PC-9 (cell line): Measurements from ENCODE around the gene HOXC9. TPM values are rescaled to one million over a fixed set of nuclear protein-coding genes. Genes with fewer than 3 reads are reported as not detected.
"Not testable (repeated sequence)": the region's sequence is repeated elsewhere in the genome, so short reads cannot be mapped to it uniquely, and the experiment has no call there.

Experiments used
- BruUV-seq: library from RNA; stranded (reverse); fragments of 400-500 nt; replicated peaks from 2 replicates; lab custom pipeline; 2021; lab: Mats Ljungman, UMichigan
- CTCF ChIA-PET: fragments of 300-600 bp; sonication (Branson Sonifier 250); formaldehyde crosslinking; loops from one replicate; lab custom pipeline; 2022; ENCODE audit warnings: antibody characterized with exemption; lab: Charles Lee
- POLR2A ChIA-PET: fragments of 300-600 bp; sonication (Branson Sonifier 250); formaldehyde crosslinking; loops from one replicate; lab custom pipeline; 2022; ENCODE audit warnings: antibody characterized with exemption; ENCODE audit not compliant: unreplicated experiment; lab: Charles Lee
- DNase-seq, 2 experiments: peaks; one replicate each; pipeline versions ENCODE4 v3.0.0 to v3.0.0-alpha.2; 2015 to 2022; ENCODE audit warnings: mixed read lengths in 1 of 2
- H2AFZ ChIP-seq: fragments of 200-600 bp; sonication (generic); 2 replicates; pipeline ENCODE4 v1.8.1; 2017; ENCODE audit warnings: antibody characterized with exemption
- H3F3A ChIP-seq: fragments of 200-600 bp; sonication (generic); 2 replicates; pipeline ENCODE4 v1.8.1; 2017; ENCODE audit warnings: antibody characterized with exemption, mild to moderate bottlenecking, low read depth; ENCODE audit not compliant: insufficient read depth
- H3K27ac ChIP-seq: fragments of 200-600 bp; sonication (generic); 2 replicates; pipeline ENCODE4 v1.6.1; 2016; ENCODE audit warnings: mixed run types
- H3K27me3 ChIP-seq: fragments of 200-600 bp; sonication (generic); 2 replicates; pipeline ENCODE4 v1.6.1; 2016; ENCODE audit warnings: low read depth, mixed run types; ENCODE audit not compliant: insufficient read depth
- H3K36me3 ChIP-seq: fragments of 200-600 bp; sonication (generic); 2 replicates; pipeline ENCODE4 v1.6.1; 2016; ENCODE audit warnings: low read depth, mixed run types
- H3K4me1 ChIP-seq: fragments of 200-600 bp; sonication (generic); replicated peaks from 2 replicates; pipeline ENCODE4 v1.6.1; 2016; ENCODE audit warnings: mixed run types; ENCODE audit not compliant: insufficient read depth
- H3K4me2 ChIP-seq: fragments of 200-600 bp; sonication (generic); 2 replicates; pipeline ENCODE4 v1.6.1; 2017; ENCODE audit warnings: mixed run types
- H3K4me3 ChIP-seq: fragments of 200-600 bp; sonication (generic); 2 replicates; pipeline ENCODE4 v1.6.1; 2016; ENCODE audit warnings: mixed run types
- H3K79me2 ChIP-seq: fragments of 200-600 bp; sonication (generic); 2 replicates; pipeline ENCODE4 v1.6.1; 2017; ENCODE audit warnings: low read depth, mixed run types
- H3K9me2 ChIP-seq: fragments of 200-600 bp; sonication (generic); 2 replicates; pipeline ENCODE4 v1.8.1; 2017; ENCODE audit warnings: mild to moderate bottlenecking; ENCODE audit not compliant: insufficient read depth
- H3K9me3 ChIP-seq: fragments of 200-600 bp; sonication (generic); 2 replicates; pipeline ENCODE4 v1.8.1; 2016; ENCODE audit warnings: low read depth; ENCODE audit not compliant: insufficient read depth
- H4K20me1 ChIP-seq: fragments of 200-600 bp; sonication (generic); 2 replicates; pipeline ENCODE4 v1.8.1; 2017; ENCODE audit not compliant: insufficient read depth
- CTCF ChIP-seq: fragments of 200-600 bp; sonication (generic); conservative IDR thresholded peaks from 2 replicates; pipeline ENCODE4 v1.6.1; 2017; ENCODE audit warnings: mixed run types, antibody characterized with exemption, mild to moderate bottlenecking, moderate library complexity
- EZH2 ChIP-seq: fragments of 200-600 bp; sonication (generic); IDR thresholded peaks from 2 replicates; pipeline ENCODE4 v1.8.0; 2017; ENCODE audit warnings: antibody characterized with exemption, low read depth
- intact Hi-C: fragments of 100-400 bp; cut with micrococcal nuclease; formaldehyde crosslinking; loops from one replicate; pipeline ENCODE4 v1.10.0; 2022; ENCODE audit not compliant: unreplicated experiment
- total RNA-seq: library from RNA; stranded (reverse); gene quantifications from 2 replicates; pipeline ENCODE4 v1.2.3, GENCODE V29; 2021

HOXC9 gene
- total RNA-seq, 1 experiment from 2014 or later, result 10.2 TPM

GRCh38 chr12:54040648-54041047 lies 40.7 kb downstream of the HOXC9 start:
- intact Hi-C loops, result no loop called here
- Histone ChIP-seq H3K4me2 (no peak overlapping the region), H3K36me3 (no peaks in the 10 kb centered on the region), H3K4me1 (no peaks in the 10 kb centered on the region), H3K9me3 (no peaks in the 10 kb centered on the region), H3K27me3 (peaks cover 35% of the 10 kb centered on the region), H2AFZ (no peak overlapping the region), H3K9me2 (no peaks in the 10 kb centered on the region), H3K79me2 (no peaks in the 10 kb centered on the region), H4K20me1 (no peaks in the 10 kb centered on the region), H3K4me3 (no peak overlapping the region), H3K27ac (no peak overlapping the region), H3F3A (no peaks in the 10 kb centered on the region)
- CTCF ChIA-PET, result interaction anchor here (0.6 kb wide), 1 partner anchor 183 kb away, joined by 3 read pairs; no protein-coding TSS in a partner anchor
- BruUV-seq, result no TSS peak
- DNase-seq, result no peak
- no peak for TF ChIP-seq EZH2
- TF ChIP-seq CTCF, result no peak
- POLR2A ChIA-PET, result no interaction called here

DNA sequence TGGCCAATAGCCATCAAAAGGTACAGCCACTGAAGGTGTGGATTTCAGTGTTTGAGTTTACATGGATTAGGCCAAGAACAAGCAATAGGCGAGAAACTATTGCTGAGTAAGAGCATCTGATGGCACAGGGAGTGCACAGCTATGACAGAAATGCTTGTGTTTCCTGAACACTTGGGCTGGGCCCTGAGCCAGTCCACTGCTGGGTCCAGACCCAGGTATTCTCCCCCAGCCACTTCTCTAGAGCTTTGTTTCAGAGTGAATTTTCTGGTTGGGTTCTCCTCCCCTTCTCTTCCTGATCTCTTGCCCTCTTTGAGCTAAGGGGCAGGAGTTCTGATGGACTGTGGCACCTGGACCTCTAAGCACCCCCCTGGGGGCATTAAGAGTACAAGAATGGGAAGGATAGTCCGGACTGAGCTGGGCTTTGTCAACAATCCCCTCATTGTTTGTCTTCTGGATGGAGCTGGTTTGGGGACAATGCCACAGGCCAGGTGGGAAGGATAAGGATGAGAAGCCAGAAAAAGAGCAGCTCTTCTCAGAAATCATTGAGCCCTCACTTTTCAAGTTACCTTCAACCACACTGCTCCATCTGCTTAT lies 41.2 kb downstream of the HOXC9 start:
- no peaks in the 10 kb centered on the region for H3K4me1 ChIP-seq

GRCh38 chr12:54042033-54042432 lies 42.1 kb downstream of the HOXC9 start:
- H3K79me2 ChIP-seq, H4K20me1 ChIP-seq, CTCF ChIA-PET, H3K4me3 ChIP-seq, H3F3A ChIP-seq, H3K9me3 ChIP-seq, H3K4me2 ChIP-seq, intact Hi-C loops, DNase-seq, H3K9me2 ChIP-seq, H3K27ac ChIP-seq, H3K4me1 ChIP-seq, POLR2A ChIA-PET, H2AFZ ChIP-seq, BruUV-seq, H3K36me3 ChIP-seq: not testable (repeated sequence)
- H3K27me3 ChIP-seq, result peaks cover 38% of the 10 kb centered on the region

More for the DNA sequence above, 41.2 kb downstream of the HOXC9 start:
- no peaks in the 10 kb centered on the region for H3K9me2 ChIP-seq
- no peak overlapping the region for H3K27ac ChIP-seq
- DNase-seq, result no peak
- H3K4me2 ChIP-seq, result no peak overlapping the region
- H3K36me3 ChIP-seq, result no peaks in the 10 kb centered on the region
- no TSS peak for BruUV-seq
- H3K27me3 ChIP-seq, result peaks cover 38% of the 10 kb centered on the region
- H3K9me3 ChIP-seq, result no peaks in the 10 kb centered on the region
- ChIA-PET POLR2A (interaction anchor here (0.6 kb wide), 1 partner anchor 338 kb away, joined by 6 read pairs; no protein-coding TSS in a partner anchor), CTCF (interaction anchor here (0.6 kb wide), 1 partner anchor 183 kb away, joined by 3 read pairs; no protein-coding TSS in a partner anchor)
- no peak overlapping the region for H2AFZ ChIP-seq
- no peaks in the 10 kb centered on the region for H3F3A ChIP-seq
- H3K79me2 ChIP-seq, result no peaks in the 10 kb centered on the region
- intact Hi-C loops, result no loop called here
- TF ChIP-seq CTCF, result no peak
- TF ChIP-seq EZH2, result no peak
- no peak overlapping the region for H3K4me3 ChIP-seq
- H4K20me1 ChIP-seq, result no peaks in the 10 kb centered on the region
